GM12891 (cell line): ENCODE data around the gene PGLYRP2.

Experiments
- PAX5 ChIP-seq: IDR thresholded peaks from 2 replicates; pipeline ENCODE4 v1.6.1; 2011; ENCODE audit warnings: low read length, moderate library complexity, mild to moderate bottlenecking; ENCODE audit not compliant: insufficient read depth, severe bottlenecking
- POLR2A ChIP-seq: IDR thresholded peaks from 2 replicates; pipeline ENCODE4 v1.6.1; 2011; ENCODE audit warnings: low read depth, low read length, control low read depth
- POLR2AphosphoS5 ChIP-seq: IDR thresholded peaks from 2 replicates; pipeline ENCODE4 v1.6.1; 2011; ENCODE audit warnings: low read depth, low read length, control low read depth
- SPI1 ChIP-seq: IDR thresholded peaks from 2 replicates; pipeline ENCODE4 v1.6.1; 2011; ENCODE audit warnings: low read depth, low read length, control low read depth
- TAF1 ChIP-seq: IDR thresholded peaks from 2 replicates; pipeline ENCODE4 v1.6.1; 2011; ENCODE audit warnings: low read depth, low read length, control low read depth

DNA sequence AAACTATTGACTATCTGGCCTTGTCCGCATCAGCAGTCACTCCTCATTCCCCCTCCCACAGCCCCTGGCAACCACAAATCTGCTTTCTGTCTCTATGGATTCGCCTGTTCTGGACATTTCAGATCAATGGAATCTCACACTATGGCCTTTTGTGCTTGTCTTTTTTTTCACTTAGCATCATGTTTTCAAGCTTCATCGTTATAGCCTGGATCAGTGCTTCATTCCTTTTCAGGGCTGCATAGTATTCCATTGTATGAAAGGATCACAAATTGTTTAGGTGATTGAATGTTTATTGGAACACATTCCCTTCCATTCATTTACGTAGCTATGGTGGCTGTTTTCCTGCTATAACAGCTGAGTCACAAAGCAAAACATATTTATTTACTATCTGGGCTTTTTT is 7.7 kb upstream of the PGLYRP2 start:
- TF ChIP-seq POLR2AphosphoS5 (no peak), TAF1 (no peak), POLR2A (no peak), SPI1 (no peak), PAX5 (no peak)
